Left ventricle myocardium inferior (tissue), 1 donor: ENCODE results near the gene RAI1. TPM values are rescaled to one million over a fixed set of nuclear protein-coding genes. Genes with fewer than 3 reads are reported as not detected.
"Not testable (repeated sequence)": the region's sequence is repeated elsewhere in the genome, so short reads cannot be mapped to it uniquely, and the experiment has no call there.

ENCODE experiments used
- DNase-seq: peaks from one replicate; pipeline ENCODE4 v3.0.0-alpha.2; 2020
- H3K27ac ChIP-seq: fragments of 200-600 bp; replicated peaks from 2 replicates; pipeline ENCODE4 v1.8.0; 2021
- H3K27me3 ChIP-seq: fragments of 200-600 bp; 2 replicates; pipeline ENCODE4 v1.8.0; 2021; ENCODE audit warnings: low read depth
- H3K36me3 ChIP-seq: fragments of 200-600 bp; 2 replicates; pipeline ENCODE4 v1.8.0; 2021
- H3K4me1 ChIP-seq: fragments of 200-600 bp; 2 replicates; pipeline ENCODE4 v1.8.0; 2021
- H3K4me3 ChIP-seq: fragments of 200-600 bp; 2 replicates; pipeline ENCODE4 v1.8.0; 2021; ENCODE audit warnings: mild to moderate bottlenecking, moderate library complexity
- H3K9me3 ChIP-seq: fragments of 200-600 bp; replicated peaks from 2 replicates; pipeline ENCODE4 v1.8.0; 2021
- CTCF ChIP-seq: fragments of 200-600 bp; IDR thresholded peaks from 2 replicates; pipeline ENCODE4 v1.8.0; 2021; ENCODE audit warnings: antibody characterized with exemption, mild to moderate bottlenecking, borderline replicate concordance
- intact Hi-C: fragments of 100-400 bp; cut with micrococcal nuclease; formaldehyde crosslinking; loops from one replicate; pipeline ENCODE4 v1.11.0; 2022
- total RNA-seq: library from RNA; stranded (reverse); fragmentation: NEBNext Ultra II Directional; extraction: Animal tissue kit (Norgen Biotek cat#: 25700); gene quantifications from one replicate; pipeline ENCODE4 v1.2.1, GENCODE V29; 2021
- donor health status: DM: no; HTN: yes; CAD: no; lungs with severe emphysema.

RAI1 gene
- total RNA-seq, 1 donor from 2014 or later: 22.5 TPM

DNA sequence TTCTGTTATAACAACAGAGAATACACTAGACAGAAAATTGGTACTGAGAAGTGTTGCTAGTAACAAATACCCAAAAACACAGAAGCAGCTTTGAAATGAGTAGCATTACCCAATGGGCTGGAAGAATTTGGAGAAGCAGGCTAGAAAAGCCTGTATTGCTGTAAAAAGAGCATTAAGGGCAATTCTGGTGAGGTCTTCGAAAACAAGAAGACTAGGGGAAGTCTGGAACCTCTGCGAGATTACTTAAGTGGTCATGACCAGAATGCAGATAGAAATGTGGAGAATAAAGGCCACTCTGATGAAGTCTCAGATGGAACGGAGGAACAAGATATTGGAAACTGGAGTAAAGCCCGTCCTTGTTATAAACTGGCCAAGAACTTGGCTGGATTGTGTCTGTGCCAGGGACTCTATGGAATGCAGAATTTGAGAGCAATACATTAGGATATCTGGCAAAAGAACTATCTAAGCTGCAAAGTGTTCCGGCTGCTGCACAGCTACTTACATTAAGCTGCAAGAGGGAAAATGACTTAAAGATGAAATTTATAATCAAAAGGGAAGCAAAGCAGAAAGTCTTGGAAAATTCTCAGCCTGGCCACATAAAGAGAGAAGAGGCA, 44.9 kb upstream of the RAI1 start:
- Histone ChIP-seq H3K27me3 (peaks cover 6% of the 10 kb centered on the region), H3K9me3 (no peaks in the 10 kb centered on the region), H3K27ac (no peak overlapping the region), H3K36me3 (no peaks in the 10 kb centered on the region), H3K4me1 (no peaks in the 10 kb centered on the region), H3K4me3 (no peak overlapping the region)
- no peak for TF ChIP-seq CTCF
- DNase-seq: no peak
- intact Hi-C loops: no loop called here

GRCh38 chr17:17638467-17638866, 42.8 kb upstream of the RAI1 start:
- peaks cover 2% of the 10 kb centered on the region for H3K4me1 ChIP-seq
- H3K9me3 ChIP-seq: no peaks in the 10 kb centered on the region
- no peak overlapping the region for H3K4me3 ChIP-seq
- H3K27ac ChIP-seq: no peak overlapping the region
- intact Hi-C loops: no loop called here
- DNase-seq: no peak
- H3K36me3 ChIP-seq: no peaks in the 10 kb centered on the region
- H3K27me3 ChIP-seq: peaks cover 6% of the 10 kb centered on the region
- no peak for TF ChIP-seq CTCF

DNA sequence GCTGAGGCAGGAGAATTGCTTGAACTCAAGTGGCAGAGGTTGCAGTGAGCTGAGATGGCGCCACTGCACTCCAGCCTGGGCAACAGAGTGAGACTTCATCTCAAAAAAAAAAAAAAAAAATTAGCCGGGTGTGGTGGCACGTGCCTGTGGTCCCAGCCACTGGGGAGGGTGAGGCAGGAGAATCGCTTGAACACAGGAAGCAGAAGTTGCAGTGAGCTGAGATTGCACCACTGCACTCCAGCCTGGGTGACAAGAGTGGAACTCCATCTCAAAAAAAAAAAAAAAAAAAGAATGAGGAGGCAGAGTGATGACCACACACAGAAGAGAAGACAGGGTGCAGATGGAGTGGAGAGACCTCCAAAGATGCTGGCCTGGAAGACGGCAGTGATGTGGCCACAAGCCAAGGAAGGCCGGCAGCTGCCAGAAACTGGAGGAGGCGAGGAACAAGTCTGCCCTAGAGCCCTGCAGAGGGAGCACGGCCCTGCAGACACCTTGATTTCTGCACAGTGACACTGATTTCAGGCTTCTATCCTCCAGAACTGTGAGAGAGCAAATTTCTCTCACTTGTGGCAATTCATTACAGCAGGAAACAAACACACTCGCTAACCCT, 41.5 kb upstream of the RAI1 start:
- not testable (repeated sequence) for H3K4me3 ChIP-seq, H3K36me3 ChIP-seq, H3K9me3 ChIP-seq, H3K27ac ChIP-seq, H3K27me3 ChIP-seq, DNase-seq, H3K4me1 ChIP-seq
- intact Hi-C loops: loop anchor here (10.0 kb wide), 1 partner anchor 285 kb away; no protein-coding TSS in a partner anchor

- intact Hi-C loops: loop anchor here (10.0 kb wide), 1 partner anchor 287 kb away; no protein-coding TSS in a partner anchor
- H3K27me3 ChIP-seq: no peaks in the 10 kb centered on the region
- H3K27ac ChIP-seq: no peak overlapping the region
- no peak overlapping the region for H3K4me3 ChIP-seq
- peak; percentile 69 for DNase-seq
- no peaks in the 10 kb centered on the region for H3K36me3 ChIP-seq
- peaks cover 2% of the 10 kb centered on the region for H3K4me1 ChIP-seq
- H3K9me3 ChIP-seq: peaks cover 6% of the 10 kb centered on the region
- TF ChIP-seq CTCF: peak; percentile 92
Measured at GRCh38 chr17:17641621-17642409, 39.4 kb upstream of the RAI1 start.

DNA sequence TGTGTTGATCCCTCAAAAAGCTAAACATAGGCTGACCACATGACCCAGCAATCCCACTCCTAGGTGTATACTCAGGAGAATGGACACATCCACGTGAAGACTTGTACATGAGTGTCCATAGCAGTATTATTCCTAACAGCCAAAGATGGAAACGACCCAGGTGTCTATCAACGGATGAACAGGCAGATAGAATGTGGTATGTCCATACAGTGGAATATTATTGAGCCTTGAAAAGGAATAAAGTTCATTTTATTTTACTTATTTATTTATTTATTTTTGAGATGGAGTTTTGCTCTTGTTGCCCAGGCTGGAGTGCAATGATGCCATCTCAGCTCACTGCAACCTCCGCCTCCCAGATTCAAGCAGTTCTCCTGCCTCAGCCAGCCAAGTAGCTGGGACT, 36.1 kb upstream of the RAI1 start:
- H3K27me3 ChIP-seq, H3K36me3 ChIP-seq, H3K27ac ChIP-seq, H3K9me3 ChIP-seq, H3K4me1 ChIP-seq, DNase-seq, H3K4me3 ChIP-seq: not testable (repeated sequence)
- intact Hi-C loops: loop anchor here (10.0 kb wide), 1 partner anchor 290 kb away; no protein-coding TSS in a partner anchor

DNA sequence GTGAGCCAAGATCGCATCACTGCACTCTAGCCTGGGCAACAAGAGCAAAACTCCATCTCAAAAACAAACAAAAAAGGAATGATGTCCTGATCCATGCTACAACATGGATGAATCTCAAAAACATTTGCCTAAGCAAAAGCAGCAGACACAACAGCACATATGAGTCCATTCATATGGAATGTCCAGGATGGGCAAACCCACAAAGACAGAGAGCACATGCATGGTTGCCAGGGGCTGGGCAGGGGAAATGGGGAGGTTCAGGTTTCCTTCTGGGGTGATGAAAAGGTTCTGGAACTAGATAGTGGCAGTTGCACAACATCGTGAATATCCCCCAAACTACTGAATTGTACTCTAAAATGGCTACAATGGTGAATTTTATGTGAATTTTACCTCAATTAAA, 35.3 kb upstream of the RAI1 start:
- intact Hi-C loops: loop anchor here (10.0 kb wide), 1 partner anchor 291 kb away; no protein-coding TSS in a partner anchor
- no peak overlapping the region for H3K4me3 ChIP-seq
- DNase-seq: no peak
- H3K36me3 ChIP-seq: no peaks in the 10 kb centered on the region
- H3K9me3 ChIP-seq: peaks cover 6% of the 10 kb centered on the region
- no peaks in the 10 kb centered on the region for H3K27me3 ChIP-seq
- TF ChIP-seq CTCF: no peak
- H3K27ac ChIP-seq: no peak overlapping the region
- peaks cover 2% of the 10 kb centered on the region for H3K4me1 ChIP-seq
